ENCODE data around the gene SH3GL1. TPM values are rescaled to one million over a fixed set of nuclear protein-coding genes. Genes with fewer than 3 reads are reported as not detected.

The SH3GL1 gene
- total RNA-seq, 1 donor from 2014 or later, result 101 TPM

GRCh38 chr19:4369109-4369887, 31.0 kb downstream of the SH3GL1 start:
- H3K36me3 Mint-ChIP-seq (ENCODE audit: low read depth, unreplicated experiment), result peaks cover 8% of the 10 kb centered on the region
- peaks cover 20% of the 10 kb centered on the region for H3K4me1 Mint-ChIP-seq (ENCODE audit: low read depth, unreplicated experiment)
- peak overlapping the region; percentile 27 for H3K4me3 Mint-ChIP-seq (ENCODE audit: unreplicated experiment)
- no peak for DNase-seq (ENCODE audit: low read depth)
- H3K27ac Mint-ChIP-seq (ENCODE audit: unreplicated experiment), result peak overlapping the region; percentile 41
- TF ChIP-seq CTCF (IDR thresholded peaks at IDR 0.05; ENCODE audit: insufficient read depth, low read depth, low read length), result no peak
- TF ChIP-seq EZH2 (IDR thresholded peaks at IDR 0.05; ENCODE audit: insufficient read depth, low read length), result no peak
- Histone ChIP-seq H2AFZ (ENCODE audit: low read depth, low read length) (no peak overlapping the region), H3K36me3 (ENCODE audit: insufficient read depth, low read length) (peaks cover 3% of the 10 kb centered on the region), H3K9me3 (ENCODE audit: insufficient read depth, low read depth, low read length) (no peaks in the 10 kb centered on the region), H3K4me3 (ENCODE audit: insufficient read depth, low read depth, low read length) (no peak overlapping the region), H3K79me2 (ENCODE audit: insufficient read depth, low read length) (peaks cover 82% of the 10 kb centered on the region), H3K9ac (ENCODE audit: low read length) (peak overlapping the region; percentile 50), H3K4me2 (ENCODE audit: low read length) (peak overlapping the region; percentile 63), H4K20me1 (ENCODE audit: insufficient read depth, low read length) (peaks cover 83% of the 10 kb centered on the region), H3K27me3 (ENCODE audit: insufficient read depth, low read length) (no peaks in the 10 kb centered on the region), H3K27ac (ENCODE audit: low read depth, low read length) (peak overlapping the region; percentile 38), H3K4me1 (ENCODE audit: insufficient read depth, low read length) (peaks cover 34% of the 10 kb centered on the region)
- no peaks in the 10 kb centered on the region for H3K9me3 Mint-ChIP-seq (ENCODE audit: unreplicated experiment)
- no peak for FAIRE-seq
- H3K27me3 Mint-ChIP-seq (ENCODE audit: low read depth, unreplicated experiment), result no peaks in the 10 kb centered on the region

GRCh38 chr19:4368128-4368820, 32.1 kb downstream of the SH3GL1 start:
- Mint-ChIP-seq H3K4me3 (ENCODE audit: unreplicated experiment) (no peak overlapping the region), H3K36me3 (ENCODE audit: low read depth, unreplicated experiment) (peaks cover 6% of the 10 kb centered on the region), H3K4me1 (ENCODE audit: low read depth, unreplicated experiment) (peaks cover 14% of the 10 kb centered on the region), H3K9me3 (ENCODE audit: unreplicated experiment) (no peaks in the 10 kb centered on the region), H3K27ac (ENCODE audit: unreplicated experiment) (peak overlapping the region; percentile 41), H3K27me3 (ENCODE audit: low read depth, unreplicated experiment) (no peaks in the 10 kb centered on the region)
- no peak overlapping the region for H3K4me3 ChIP-seq (ENCODE audit: insufficient read depth, low read depth, low read length)
- H3K79me2 ChIP-seq (ENCODE audit: insufficient read depth, low read length), result peaks cover 72% of the 10 kb centered on the region
- H3K4me1 ChIP-seq (ENCODE audit: insufficient read depth, low read length), result peaks cover 23% of the 10 kb centered on the region
- H3K9ac ChIP-seq (ENCODE audit: low read length), result no peak overlapping the region
- no peak for TF ChIP-seq EZH2 (IDR thresholded peaks at IDR 0.05; ENCODE audit: insufficient read depth, low read length)
- H3K27me3 ChIP-seq (ENCODE audit: insufficient read depth, low read length), result no peaks in the 10 kb centered on the region
- no peak overlapping the region for H2AFZ ChIP-seq (ENCODE audit: low read depth, low read length)
- DNase-seq (ENCODE audit: low read depth), result no peak
- H3K4me2 ChIP-seq (ENCODE audit: low read length), result peak overlapping the region; percentile 63
- no peak overlapping the region for H3K27ac ChIP-seq (ENCODE audit: low read depth, low read length)
- FAIRE-seq, result no peak
- H4K20me1 ChIP-seq (ENCODE audit: insufficient read depth, low read length), result peaks cover 78% of the 10 kb centered on the region
- no peaks in the 10 kb centered on the region for H3K9me3 ChIP-seq (ENCODE audit: insufficient read depth, low read depth, low read length)
- peaks cover 6% of the 10 kb centered on the region for H3K36me3 ChIP-seq (ENCODE audit: insufficient read depth, low read length)

GRCh38 chr19:4367781-4368127, 32.6 kb downstream of the SH3GL1 start:
- no peak overlapping the region for H3K9ac ChIP-seq (ENCODE audit: low read length)
- no peaks in the 10 kb centered on the region for H3K9me3 ChIP-seq (ENCODE audit: insufficient read depth, low read depth, low read length)
- peaks cover 6% of the 10 kb centered on the region for H3K36me3 Mint-ChIP-seq (ENCODE audit: low read depth, unreplicated experiment)
- no peaks in the 10 kb centered on the region for H3K27me3 ChIP-seq (ENCODE audit: insufficient read depth, low read length)
- H3K4me2 ChIP-seq (ENCODE audit: low read length), result no peak overlapping the region
- no peak overlapping the region for H2AFZ ChIP-seq (ENCODE audit: low read depth, low read length)
- H3K9me3 Mint-ChIP-seq (ENCODE audit: unreplicated experiment), result no peaks in the 10 kb centered on the region
- peaks cover 67% of the 10 kb centered on the region for H3K79me2 ChIP-seq (ENCODE audit: insufficient read depth, low read length)
- H4K20me1 ChIP-seq (ENCODE audit: insufficient read depth, low read length), result peaks cover 73% of the 10 kb centered on the region
- peaks cover 22% of the 10 kb centered on the region for H3K4me1 ChIP-seq (ENCODE audit: insufficient read depth, low read length)
- TF ChIP-seq EZH2 (IDR thresholded peaks at IDR 0.05; ENCODE audit: insufficient read depth, low read length), result no peak
- no peak for TF ChIP-seq CTCF (IDR thresholded peaks at IDR 0.05; ENCODE audit: insufficient read depth, low read depth, low read length)
- DNase-seq (ENCODE audit: low read depth), result no peak
- no peaks in the 10 kb centered on the region for H3K27me3 Mint-ChIP-seq (ENCODE audit: low read depth, unreplicated experiment)
- H3K27ac Mint-ChIP-seq (ENCODE audit: unreplicated experiment), result no peak overlapping the region
- no peak overlapping the region for H3K27ac ChIP-seq (ENCODE audit: low read depth, low read length)
- H3K4me1 Mint-ChIP-seq (ENCODE audit: low read depth, unreplicated experiment), result peaks cover 14% of the 10 kb centered on the region
- no peak overlapping the region for H3K4me3 Mint-ChIP-seq (ENCODE audit: unreplicated experiment)
- H3K36me3 ChIP-seq (ENCODE audit: insufficient read depth, low read length), result peaks cover 6% of the 10 kb centered on the region
- no peak for FAIRE-seq
- H3K4me3 ChIP-seq (ENCODE audit: insufficient read depth, low read depth, low read length), result no peak overlapping the region
